Measurements from ENCODE around the gene FAM76A. TPM values are rescaled to one million over a fixed set of nuclear protein-coding genes. Genes with fewer than 3 reads are reported as not detected.

The FAM76A gene
- total RNA-seq = 25.6 and 28.7 TPM in 2 replicates

GRCh38 chr1:27725374-27726172 is at the start of gene FAM76A:
TSS of gene FAM76A (plus strand) at chr1:27725961. CDS start at chr1:27726081, 120 bp downstream.

GRCh38 chr1:27772932-27773825 is 47.4 kb downstream of the FAM76A start, which contains the start of gene STX12:
TSS of gene STX12 (plus strand) at chr1:27773219. CDS start at chr1:27773308, 89 bp downstream.

Small RNA genes within 50 kb of the gene (small RNA-seq; reads per million reads assigned to genes)
- gene AL020997.2 (not detected), gene RNU6-424P (not detected)

Other genes starting within 250 kb of the FAM76A start
- 26.1 and 28.7 TPM in 2 replicates for gene WASF2, start 235.8 kb upstream of the FAM76A start, total RNA-seq
- 23.4 and 29.1 TPM in 2 replicates for gene AHDC1, start 121.8 kb upstream of the FAM76A start, total RNA-seq
- 0.49 and 0.61 TPM in 2 replicates for gene FGR, start 90.8 kb upstream of the FAM76A start, total RNA-seq
- 264 and 276 TPM in 2 replicates for gene IFI6, start 53.8 kb upstream of the FAM76A start, total RNA-seq
- 69.4 and 81.2 TPM in 2 replicates for gene STX12, start 47.3 kb downstream of the FAM76A start, total RNA-seq
- gene PPP1R8, start 104.8 kb downstream of the FAM76A start, total RNA-seq = 35.4 and 36.1 TPM in 2 replicates
- 9.2 and 9.7 TPM in 2 replicates for gene THEMIS2, start 146.6 kb downstream of the FAM76A start, total RNA-seq
- gene RPA2, start 188.6 kb downstream of the FAM76A start, total RNA-seq = 12.7 and 17.1 TPM in 2 replicates
- gene SMPDL3B, start 209.0 kb downstream of the FAM76A start, total RNA-seq = not detected in 2 replicates
- 7.0 and 7.9 TPM in 2 replicates for gene XKR8, start 234.0 kb downstream of the FAM76A start, total RNA-seq

All from hair follicle dermal papilla cell (primary cell).